ENCODE results near the gene STAG1. TPM values are rescaled to one million over a fixed set of nuclear protein-coding genes. Genes with fewer than 3 reads are reported as not detected.
A peak's percentile ranks its signal among the peaks of the same experiment; 100 is the strongest.
"Not testable (repeated sequence)": the region's sequence is repeated elsewhere in the genome, so short reads cannot be mapped to it uniquely, and the experiment has no call there.

STAG1 gene
- total RNA-seq, 1 donor from 2014 or later = 22.3 TPM

- DNase-seq (no peak), ATAC-seq (no peak)
- intact Hi-C loops (cut with micrococcal nuclease) = no loop called here
These were observed 190.2 kb downstream of the STAG1 start for GRCh38 chr3:136562026-136562425.

- intact Hi-C loops (cut with micrococcal nuclease) = no loop called here
- ATAC-seq (no peak), DNase-seq (no peak)
These were observed 192.3 kb downstream of the STAG1 start for GRCh38 chr3:136559896-136560295.

GRCh38 chr3:136549461-136549860 is 202.7 kb downstream of the STAG1 start:
- intact Hi-C loops (cut with micrococcal nuclease); ATAC-seq; DNase-seq: not testable (repeated sequence)

DNA sequence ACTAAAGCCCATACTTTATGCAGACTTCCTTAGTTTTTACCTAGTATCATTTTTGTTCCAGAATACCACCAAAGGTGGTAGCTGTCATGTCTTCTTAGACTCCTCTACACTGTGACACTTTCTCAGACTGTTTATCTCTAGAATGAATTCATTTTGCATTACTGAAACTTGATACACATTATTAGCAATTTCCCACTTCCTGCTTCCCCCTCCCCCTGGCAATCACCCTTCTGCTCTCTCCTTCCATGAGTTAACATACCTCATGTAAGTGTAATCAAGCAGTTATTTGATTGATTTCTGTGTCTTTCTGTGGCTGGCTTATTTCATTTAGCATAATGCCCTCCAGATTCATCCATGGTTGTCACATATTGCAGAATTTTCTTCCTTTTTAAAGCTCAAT is 204.9 kb downstream of the STAG1 start:
- ATAC-seq (no peak), DNase-seq (no peak)
- intact Hi-C loops (cut with micrococcal nuclease) = no loop called here

DNA sequence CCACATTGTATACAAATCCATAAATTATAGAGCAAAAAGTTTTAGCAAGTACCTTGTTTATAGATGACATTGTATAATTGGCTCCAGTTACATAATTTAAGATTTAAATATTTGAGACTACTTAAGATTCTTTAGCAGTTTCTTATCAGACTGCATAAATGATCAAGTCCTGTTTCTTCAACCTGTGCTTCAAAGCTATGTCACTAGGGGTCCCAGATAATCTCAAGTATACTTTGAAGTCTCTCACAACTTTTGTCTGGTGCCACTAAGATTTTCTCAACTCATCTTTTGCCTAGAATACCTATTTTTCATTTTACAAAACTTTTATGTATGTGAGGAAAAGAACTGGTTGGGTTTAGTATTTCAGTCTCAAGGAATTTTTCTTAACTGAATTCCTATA is 205.5 kb downstream of the STAG1 start:
- ATAC-seq (no peak), DNase-seq (no peak)
- intact Hi-C loops (cut with micrococcal nuclease) = no loop called here

DNA sequence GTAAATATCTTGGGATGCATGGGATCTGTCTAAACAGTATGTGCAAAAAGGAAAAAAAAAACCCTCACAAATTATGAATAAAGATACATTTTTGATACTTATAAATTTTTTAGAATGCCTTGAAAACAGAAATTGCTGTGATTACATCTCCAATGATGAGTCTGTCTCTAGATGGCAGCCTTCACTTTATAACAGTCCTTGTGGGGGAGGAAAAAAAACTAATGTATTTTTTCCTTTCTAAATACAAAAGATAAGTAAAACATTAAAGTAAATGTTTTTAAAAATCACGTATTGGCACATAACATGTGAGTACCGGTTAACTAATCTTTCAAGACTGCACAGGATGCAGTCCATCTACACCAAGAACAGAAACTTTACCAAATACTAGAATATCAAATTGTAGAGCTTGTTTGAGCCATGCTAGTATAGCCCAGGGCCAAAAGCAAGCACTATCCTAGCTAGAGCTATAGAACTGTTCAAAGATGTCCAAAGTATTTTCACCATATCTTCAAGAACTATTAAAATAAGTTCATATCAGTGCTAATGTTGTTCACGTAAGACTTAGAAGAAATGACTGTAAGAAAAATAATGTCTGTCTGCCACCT is 206.4 kb downstream of the STAG1 start:
- DNase-seq (no peak), ATAC-seq (no peak)
- intact Hi-C loops (cut with micrococcal nuclease) = no loop called here

DNA sequence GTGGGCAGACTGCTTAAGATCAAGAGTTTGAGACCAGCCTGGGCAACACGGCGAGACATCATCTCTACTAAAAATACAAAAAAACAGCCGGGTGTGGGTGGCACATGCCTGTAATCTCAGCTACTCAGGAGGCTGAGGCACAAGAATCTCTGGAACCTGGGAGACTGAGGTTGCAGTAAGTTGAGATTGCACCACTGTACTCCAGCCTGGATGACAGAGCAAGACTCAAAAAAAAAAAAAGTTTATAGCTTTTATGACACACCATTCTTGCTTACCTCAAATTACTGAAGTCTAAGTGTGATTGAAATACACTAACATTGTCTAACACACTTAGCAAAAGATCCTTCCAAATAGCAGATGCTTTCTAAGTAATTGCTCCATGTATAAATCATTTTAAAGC is 207.6 kb downstream of the STAG1 start:
- ATAC-seq (no peak), DNase-seq (no peak)
- intact Hi-C loops (cut with micrococcal nuclease) = no loop called here

DNA sequence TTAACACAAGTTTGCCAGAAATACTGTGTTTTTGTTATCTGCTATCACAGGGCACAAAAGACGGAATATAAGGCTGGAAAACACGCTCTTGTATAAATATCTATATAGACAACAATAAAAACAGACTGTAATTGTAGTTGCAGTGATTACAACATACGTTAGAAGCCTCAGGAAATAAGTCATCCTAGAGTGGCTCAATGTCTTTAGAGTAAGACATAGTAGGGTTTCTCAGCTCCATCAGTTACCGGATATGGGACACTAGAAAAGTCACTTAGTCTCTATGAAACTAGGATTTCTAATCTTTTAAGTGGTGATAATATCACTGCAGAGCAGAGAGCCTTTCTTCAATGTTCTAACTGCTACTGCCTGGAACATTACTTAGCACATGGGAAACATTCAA is 208.8 kb downstream of the STAG1 start:
- intact Hi-C loops (cut with micrococcal nuclease) = no loop called here
- ATAC-seq = no peak
- DNase-seq = no peak

DNA sequence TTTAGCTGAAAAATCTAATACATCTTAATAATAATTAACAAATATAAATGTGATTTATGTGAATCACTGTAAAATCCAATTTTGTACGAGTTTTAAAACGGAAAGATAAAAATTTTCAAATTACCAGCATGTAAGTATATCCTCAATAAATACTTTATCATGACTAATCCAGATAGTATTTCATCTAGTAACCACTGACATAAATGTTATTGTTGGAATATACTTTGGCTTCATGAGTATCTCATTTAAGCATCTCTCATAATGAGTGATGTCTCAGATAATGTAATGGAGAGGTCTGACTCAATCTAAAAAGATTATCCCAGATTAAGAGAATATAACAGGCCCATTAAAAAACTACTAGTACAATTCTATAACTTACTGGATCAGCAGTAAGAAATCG is 216.3 kb downstream of the STAG1 start:
- intact Hi-C loops (cut with micrococcal nuclease) = no loop called here
- DNase-seq (no peak), ATAC-seq (no peak)

DNA sequence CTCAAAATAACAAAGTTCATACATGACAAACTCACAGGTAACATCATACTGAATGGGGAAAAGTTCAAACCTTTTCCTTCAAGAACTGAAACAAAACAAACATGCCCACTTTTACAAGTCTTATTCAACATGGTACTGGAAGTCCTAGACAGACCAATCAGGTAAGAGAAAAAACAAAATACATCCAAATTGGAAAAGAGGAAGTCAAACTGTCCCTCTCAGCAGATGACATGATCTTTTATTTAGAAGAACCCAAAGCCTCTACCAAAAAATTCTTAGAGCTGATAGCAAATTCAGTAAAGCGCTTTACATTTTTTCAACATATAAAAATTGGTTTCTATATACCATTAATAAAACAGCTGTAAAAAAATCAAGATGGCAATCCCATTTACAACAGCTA is 219.4 kb downstream of the STAG1 start:
- ATAC-seq = no peak

GRCh38 chr3:136518102-136518501 is 234.1 kb downstream of the STAG1 start:
- no peak for ATAC-seq
- DNase-seq = no peak
- intact Hi-C loops (cut with micrococcal nuclease) = no loop called here

More for the DNA sequence above, 219.4 kb downstream of the STAG1 start:
- intact Hi-C loops (cut with micrococcal nuclease) = no loop called here
- DNase-seq = no peak

DNA sequence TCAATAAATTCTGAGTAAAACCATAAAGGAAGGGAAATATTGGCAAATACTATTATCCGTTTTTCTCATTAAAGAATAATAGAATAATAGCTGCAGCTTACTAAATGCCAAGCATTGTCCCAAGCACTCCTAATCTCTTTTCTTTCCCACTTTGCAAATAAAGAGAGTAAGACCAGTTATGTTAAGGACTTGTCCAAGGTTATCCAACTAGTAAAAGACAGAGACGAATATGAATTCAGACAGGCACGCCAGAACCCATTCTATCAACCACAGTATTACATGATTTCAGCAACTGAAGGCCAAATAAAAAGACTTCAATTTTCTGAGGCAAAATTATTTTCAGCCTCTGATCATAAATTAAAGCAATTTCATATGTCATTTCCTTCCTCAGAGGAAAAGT is 235.5 kb downstream of the STAG1 start:
- DNase-seq = no peak
- no peak for ATAC-seq
- intact Hi-C loops (cut with micrococcal nuclease) = no loop called here

- DNase-seq = no peak
- intact Hi-C loops (cut with micrococcal nuclease) = no loop called here
- no peak for ATAC-seq
These were observed 236.1 kb downstream of the STAG1 start for GRCh38 chr3:136516095-136516494.

DNA sequence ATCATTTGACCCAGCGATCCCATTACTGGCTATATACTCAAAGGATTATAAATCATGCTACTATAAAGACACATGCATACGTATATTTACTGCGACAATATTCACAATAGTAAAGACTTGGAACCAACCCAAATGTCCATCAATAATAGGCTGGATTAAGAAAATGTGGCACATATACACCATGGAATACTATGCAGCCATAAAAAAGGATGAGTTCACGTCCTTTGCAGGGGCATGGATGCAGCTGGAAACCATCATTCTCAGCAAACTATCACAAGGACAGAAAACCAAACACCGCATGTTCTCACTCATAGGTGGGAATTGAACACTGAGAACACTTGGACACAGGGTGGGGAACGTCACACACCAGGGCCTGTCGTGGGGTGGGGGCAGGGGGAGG is 237.6 kb downstream of the STAG1 start:
- ATAC-seq; intact Hi-C loops (cut with micrococcal nuclease); DNase-seq: not testable (repeated sequence)

DNA sequence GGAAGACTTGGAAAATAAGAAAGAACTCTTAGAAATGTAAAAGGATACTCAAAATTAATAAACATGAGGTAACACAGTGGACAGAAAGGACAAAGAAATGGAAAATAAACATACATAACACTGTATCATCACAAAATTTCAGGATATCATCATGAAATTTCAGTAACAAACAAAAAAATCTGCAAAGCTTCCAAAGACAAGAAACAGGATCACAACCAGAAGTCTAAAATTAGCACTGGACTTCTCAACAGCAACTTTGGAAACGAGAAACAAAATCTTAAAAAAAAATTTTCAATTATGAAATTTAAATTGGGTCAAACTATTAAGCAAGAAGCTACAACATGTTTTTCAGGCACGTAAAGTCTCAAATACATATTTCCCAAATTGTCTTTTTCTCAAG is 238.8 kb downstream of the STAG1 start:
- intact Hi-C loops (cut with micrococcal nuclease) = no loop called here
- ATAC-seq (no peak), DNase-seq (no peak)

DNA sequence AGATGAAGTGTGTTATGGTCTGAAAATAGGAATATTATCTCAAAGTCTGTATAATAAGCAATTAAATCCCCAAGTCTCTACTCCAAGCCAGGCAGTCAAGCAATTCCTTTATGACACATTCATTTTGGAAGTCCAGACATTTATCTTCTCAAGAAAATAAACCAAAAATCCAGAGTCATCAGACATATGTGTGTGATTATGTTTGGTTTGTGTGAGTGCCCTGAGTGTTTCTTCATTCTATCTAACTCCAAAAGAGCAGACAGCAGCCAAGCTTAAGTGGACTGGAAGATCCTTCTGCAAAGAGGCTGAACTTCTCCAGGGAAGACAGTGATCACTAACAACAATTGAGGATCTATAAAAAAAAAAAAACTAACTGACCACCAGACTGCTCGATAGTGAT is 239.8 kb downstream of the STAG1 start:
- DNase-seq = no peak
- no peak for ATAC-seq
- intact Hi-C loops (cut with micrococcal nuclease) = no loop called here

DNA sequence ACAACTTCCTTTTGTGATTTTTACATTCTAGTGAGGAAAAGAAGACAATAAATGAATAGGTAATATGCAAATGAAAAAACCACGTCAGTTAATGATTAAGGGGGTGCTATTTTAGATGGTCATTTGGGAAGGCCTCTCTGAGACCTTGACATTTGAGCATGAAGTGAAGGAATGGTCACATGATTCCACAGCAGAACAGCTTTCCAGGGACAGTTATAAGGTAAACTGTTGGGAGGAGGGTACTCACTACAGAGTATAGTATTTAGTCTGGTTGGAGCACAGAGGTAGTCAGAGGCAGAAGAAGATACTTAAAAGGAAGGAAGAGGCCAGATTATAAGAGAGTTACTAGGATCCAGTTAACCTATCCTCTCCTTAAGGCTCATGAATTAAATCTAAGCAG is 246.5 kb downstream of the STAG1 start:
- ATAC-seq (peak; percentile 24), DNase-seq (no peak)
- intact Hi-C loops (cut with micrococcal nuclease) = no loop called here

DNA sequence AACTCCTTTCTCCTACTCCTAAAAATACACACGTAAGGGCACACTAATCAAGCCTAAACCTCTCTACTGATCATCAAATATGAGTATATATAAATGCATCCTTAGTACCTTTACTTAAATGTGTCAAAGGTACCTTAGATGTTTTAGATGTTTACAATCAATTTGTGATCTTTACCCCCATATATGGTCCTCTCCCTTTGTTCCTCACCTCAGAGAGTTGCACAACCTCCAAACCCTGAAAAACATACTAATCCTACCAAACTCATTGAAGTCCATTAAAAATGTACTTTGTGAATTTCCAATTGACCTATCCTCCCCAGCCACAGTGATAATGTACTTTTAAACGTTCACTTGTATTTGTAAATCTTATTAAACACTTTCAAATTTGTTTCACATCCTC is 249.1 kb downstream of the STAG1 start:
- DNase-seq = no peak
- no peak for ATAC-seq
- intact Hi-C loops (cut with micrococcal nuclease) = no loop called here

GRCh38 chr3:136498919-136499447 is 253.2 kb downstream of the STAG1 start:
- DNase-seq = no peak
- no peak for ATAC-seq
- intact Hi-C loops (cut with micrococcal nuclease) = no loop called here

DNA sequence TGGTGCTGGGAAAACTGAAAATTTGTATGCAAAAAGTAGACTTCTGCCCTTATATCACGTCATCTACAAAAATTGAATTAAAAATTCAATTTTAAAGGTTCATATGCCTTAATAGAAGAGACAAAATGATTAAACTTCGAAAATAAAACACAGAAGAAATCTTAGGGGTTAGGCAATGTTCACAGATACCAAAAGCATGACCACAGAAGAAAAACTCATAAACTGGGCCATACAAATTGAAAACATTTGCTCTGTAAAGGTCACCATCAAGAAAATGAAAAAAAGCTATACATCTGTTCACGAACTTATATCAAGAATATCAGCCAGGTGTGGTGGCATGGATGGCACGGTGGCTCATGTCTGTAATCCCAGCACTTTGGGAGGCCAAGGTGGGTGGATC is 257.0 kb downstream of the STAG1 start:
- intact Hi-C loops (cut with micrococcal nuclease) = no loop called here
- DNase-seq = no peak
- ATAC-seq = no peak

- no peak for ATAC-seq
- intact Hi-C loops (cut with micrococcal nuclease) = no loop called here
- DNase-seq = no peak
These were observed 261.4 kb downstream of the STAG1 start for GRCh38 chr3:136490646-136491405.

All from left ventricle myocardium superior (tissue), 1 donor.